WTC11 (cell line): ENCODE data around the gene IDH3B. TPM values are rescaled to one million over a fixed set of nuclear protein-coding genes. Genes with fewer than 3 reads are reported as not detected.
A peak's percentile ranks its signal among the peaks of the same experiment; 100 is the strongest.

Experiments used
- ATAC-seq: fragments of 200-7000 bp; cut with Tn5 transposase; 2 replicates; pipeline ENCODE4 v1.10.0; 2021; ENCODE audit warnings: mild to moderate bottlenecking, moderate library complexity
- CTCF ChIA-PET: fragments of 300-600 bp; sonication (Branson Sonifier 250); formaldehyde crosslinking; loops from one replicate; lab custom pipeline; 2021; ENCODE audit warnings: antibody characterized with exemption; lab: Charles Lee
- POLR2A ChIA-PET: fragments of 350-600 bp; sonication (Branson Sonifier 250); formaldehyde crosslinking; loops from one replicate; lab custom pipeline; 2021; ENCODE audit warnings: antibody characterized with exemption; lab: Charles Lee
- DNase-seq: peaks from one replicate; pipeline ENCODE4 v3.0.0; 2021; ENCODE audit warnings: low spot score
- H3K27ac Mint-ChIP-seq: 2 replicates; pipeline ENCODE4 v1.8.0; 2021; ENCODE audit warnings: mixed read lengths
- H3K27me3 Mint-ChIP-seq: 2 replicates; pipeline ENCODE4 v1.8.0; 2021; ENCODE audit warnings: low read depth, mild to moderate bottlenecking, moderate library complexity, mixed read lengths
- H3K36me3 Mint-ChIP-seq: 2 replicates; pipeline ENCODE4 v1.8.0; 2021; ENCODE audit warnings: mixed read lengths
- H3K4me1 Mint-ChIP-seq: 2 replicates; pipeline ENCODE4 v1.8.0; 2022; ENCODE audit warnings: mixed read lengths
- H3K4me3 Mint-ChIP-seq: 2 replicates; pipeline ENCODE4 v1.8.0; 2021; ENCODE audit warnings: mild to moderate bottlenecking, moderate library complexity, mixed read lengths
- H3K9me3 Mint-ChIP-seq: 2 replicates; pipeline ENCODE4 v1.8.0; 2021; ENCODE audit warnings: mixed read lengths
- CREM ChIP-seq: sonication (generic); formaldehyde crosslinking; IDR thresholded peaks from 2 replicates; pipeline ENCODE4 v1.8.1; 2022; ENCODE audit warnings: mild to moderate bottlenecking, missing genetic modification reagents, moderate library complexity
- ETV6 ChIP-seq: sonication (generic); formaldehyde crosslinking; IDR thresholded peaks from 2 replicates; pipeline ENCODE4 v1.8.1; 2022; ENCODE audit warnings: mild to moderate bottlenecking, missing genetic modification reagents
- FOXJ3 ChIP-seq: sonication (generic); formaldehyde crosslinking; IDR thresholded peaks from 2 replicates; pipeline ENCODE4 v1.9.0; 2021; ENCODE audit warnings: missing genetic modification reagents, mild to moderate bottlenecking, borderline replicate concordance
- GABPB1 ChIP-seq: sonication (generic); formaldehyde crosslinking; IDR thresholded peaks from 2 replicates; pipeline ENCODE4 v1.8.1; 2023; ENCODE audit warnings: mild to moderate bottlenecking, missing genetic modification reagents
- IRF2 ChIP-seq: sonication (generic); formaldehyde crosslinking; IDR thresholded peaks from 2 replicates; pipeline ENCODE4 v1.8.0; 2022; ENCODE audit warnings: low read depth, missing genetic modification reagents, borderline replicate concordance
- MXD4 ChIP-seq: fragments of 250-450 bp; sonication (Bioruptor Pico); IDR thresholded peaks from 2 replicates; pipeline ENCODE4 v1.8.0; 2021; ENCODE audit warnings: mild to moderate bottlenecking, moderate library complexity, borderline replicate concordance
- NFE2L1 ChIP-seq: sonication (generic); formaldehyde crosslinking; IDR thresholded peaks from 2 replicates; pipeline ENCODE4 v1.8.1; 2023; ENCODE audit warnings: missing genetic modification reagents
- NR2C2 ChIP-seq: sonication (generic); formaldehyde crosslinking; IDR thresholded peaks from 2 replicates; pipeline ENCODE4 v1.8.0; 2022; ENCODE audit warnings: mild to moderate bottlenecking, missing genetic modification reagents
- OVOL2 ChIP-seq: fragments of 250-450 bp; sonication (Bioruptor Pico); IDR thresholded peaks from 2 replicates; pipeline ENCODE4 v1.9.0; 2021; ENCODE audit warnings: mild to moderate bottlenecking, borderline replicate concordance
- PRRX2 ChIP-seq: fragments of 250-450 bp; sonication (Bioruptor Pico); IDR thresholded peaks from 2 replicates; pipeline ENCODE4 v1.8.0; 2021; ENCODE audit warnings: mild to moderate bottlenecking
- RELA ChIP-seq: sonication (generic); formaldehyde crosslinking; IDR thresholded peaks from 2 replicates; pipeline ENCODE4 v1.8.1; 2022; ENCODE audit warnings: missing genetic modification reagents, mild to moderate bottlenecking, borderline replicate concordance
- SOX15 ChIP-seq: fragments of 250-450 bp; sonication (Bioruptor Pico); IDR thresholded peaks from 2 replicates; pipeline ENCODE4 v1.9.0; 2021; ENCODE audit warnings: mild to moderate bottlenecking
- ZNF232 ChIP-seq: sonication (generic); formaldehyde crosslinking; IDR thresholded peaks from 2 replicates; pipeline ENCODE4 v1.8.0; 2022; ENCODE audit warnings: mild to moderate bottlenecking, missing genetic modification reagents
- ZNF416 ChIP-seq: fragments of 250-450 bp; sonication (Bioruptor Pico); IDR thresholded peaks from 2 replicates; pipeline ENCODE4 v1.9.0; 2021; ENCODE audit warnings: mild to moderate bottlenecking, inconsistent platforms
- total RNA-seq: library from RNA; stranded (reverse); gene quantifications from 3 replicates; pipeline ENCODE4 v1.2.3, GENCODE V29; 2021
- TF ChIP-seq, protein P1 (sequence below): sonication (generic); formaldehyde crosslinking; IDR thresholded peaks from 2 replicates; pipeline ENCODE4 v1.8.1; 2023; ENCODE audit warnings: mild to moderate bottlenecking, missing genetic modification reagents, borderline replicate concordance
- TF ChIP-seq, protein P2 (sequence below): sonication (generic); formaldehyde crosslinking; IDR thresholded peaks from 2 replicates; pipeline ENCODE4 v1.8.0; 2022; ENCODE audit warnings: mild to moderate bottlenecking, missing genetic modification reagents
- TF ChIP-seq, protein P3 (sequence below): fragments of 250-450 bp; sonication (Bioruptor Pico); conservative IDR thresholded peaks from 2 replicates; pipeline ENCODE4 v1.9.0; 2021; ENCODE audit warnings: mild to moderate bottlenecking
- TF ChIP-seq, protein P4 (sequence below): fragments of 250-450 bp; sonication (Bioruptor Pico); IDR thresholded peaks from 2 replicates; pipeline ENCODE4 v1.9.0; 2021; ENCODE audit warnings: mild to moderate bottlenecking
- TF ChIP-seq, protein P5 (sequence below): sonication (generic); formaldehyde crosslinking; IDR thresholded peaks from 2 replicates; pipeline ENCODE4 v1.8.1; 2023; ENCODE audit warnings: mild to moderate bottlenecking, moderate library complexity, missing genetic modification reagents

The IDH3B gene
- total RNA-seq, 1 experiment from 2014 or later = 136 TPM

DNA sequence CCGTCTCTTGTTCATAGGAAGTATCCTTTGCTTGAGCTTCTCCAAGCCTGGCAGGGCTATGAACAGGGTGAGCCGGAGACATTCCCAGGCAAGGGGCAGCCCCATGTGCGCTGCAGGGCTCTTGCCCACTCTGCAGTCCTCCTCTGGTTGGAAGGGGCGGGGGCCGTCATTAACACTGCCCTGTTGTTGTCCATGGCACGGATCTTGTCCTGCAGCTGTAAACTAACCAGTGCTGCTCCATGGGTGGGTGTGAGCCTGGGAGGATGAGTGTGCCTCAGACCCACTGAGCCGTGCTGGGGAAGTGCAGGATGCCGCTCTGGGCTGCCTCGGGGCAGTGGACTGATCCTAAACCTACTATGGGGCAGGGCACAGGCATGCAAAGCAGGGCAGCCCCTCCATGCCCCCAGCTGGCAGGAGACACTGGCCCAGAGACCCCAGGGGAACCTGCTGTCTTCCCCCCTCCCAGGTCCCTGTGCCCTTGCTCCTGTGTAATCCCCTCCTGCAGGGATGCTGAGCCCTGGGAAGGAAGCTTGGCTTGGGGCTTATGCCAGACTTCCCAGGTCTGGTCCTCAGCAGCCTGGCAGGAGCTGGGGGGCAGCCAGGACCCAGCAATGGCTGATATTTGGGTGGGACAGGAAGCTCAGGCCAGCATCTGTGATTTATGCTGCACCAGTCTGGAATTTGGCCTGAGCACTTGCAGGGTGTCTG, 37.1 kb upstream of the IDH3B start:
- Mint-ChIP-seq H3K27me3 (peaks cover 95% of the 10 kb centered on the region), H3K4me3 (no peak overlapping the region), H3K27ac (no peak overlapping the region), H3K4me1 (peaks cover 29% of the 10 kb centered on the region), H3K36me3 (no peaks in the 10 kb centered on the region), H3K9me3 (no peaks in the 10 kb centered on the region)
- ATAC-seq (no peak), DNase-seq (no peak)
- TF ChIP-seq IRF2 (CRISPR knock-in tag) (no peak), ETV6 (CRISPR knock-in tag) (no peak), GABPB1 (CRISPR knock-in tag) (no peak), OVOL2 (CRISPR knock-in tag) (no peak), MXD4 (CRISPR knock-in tag) (no peak), NR2C2 (no peak), RELA (no peak), SOX15 (CRISPR knock-in tag) (no peak)
- TF ChIP-seq, protein P1, sequence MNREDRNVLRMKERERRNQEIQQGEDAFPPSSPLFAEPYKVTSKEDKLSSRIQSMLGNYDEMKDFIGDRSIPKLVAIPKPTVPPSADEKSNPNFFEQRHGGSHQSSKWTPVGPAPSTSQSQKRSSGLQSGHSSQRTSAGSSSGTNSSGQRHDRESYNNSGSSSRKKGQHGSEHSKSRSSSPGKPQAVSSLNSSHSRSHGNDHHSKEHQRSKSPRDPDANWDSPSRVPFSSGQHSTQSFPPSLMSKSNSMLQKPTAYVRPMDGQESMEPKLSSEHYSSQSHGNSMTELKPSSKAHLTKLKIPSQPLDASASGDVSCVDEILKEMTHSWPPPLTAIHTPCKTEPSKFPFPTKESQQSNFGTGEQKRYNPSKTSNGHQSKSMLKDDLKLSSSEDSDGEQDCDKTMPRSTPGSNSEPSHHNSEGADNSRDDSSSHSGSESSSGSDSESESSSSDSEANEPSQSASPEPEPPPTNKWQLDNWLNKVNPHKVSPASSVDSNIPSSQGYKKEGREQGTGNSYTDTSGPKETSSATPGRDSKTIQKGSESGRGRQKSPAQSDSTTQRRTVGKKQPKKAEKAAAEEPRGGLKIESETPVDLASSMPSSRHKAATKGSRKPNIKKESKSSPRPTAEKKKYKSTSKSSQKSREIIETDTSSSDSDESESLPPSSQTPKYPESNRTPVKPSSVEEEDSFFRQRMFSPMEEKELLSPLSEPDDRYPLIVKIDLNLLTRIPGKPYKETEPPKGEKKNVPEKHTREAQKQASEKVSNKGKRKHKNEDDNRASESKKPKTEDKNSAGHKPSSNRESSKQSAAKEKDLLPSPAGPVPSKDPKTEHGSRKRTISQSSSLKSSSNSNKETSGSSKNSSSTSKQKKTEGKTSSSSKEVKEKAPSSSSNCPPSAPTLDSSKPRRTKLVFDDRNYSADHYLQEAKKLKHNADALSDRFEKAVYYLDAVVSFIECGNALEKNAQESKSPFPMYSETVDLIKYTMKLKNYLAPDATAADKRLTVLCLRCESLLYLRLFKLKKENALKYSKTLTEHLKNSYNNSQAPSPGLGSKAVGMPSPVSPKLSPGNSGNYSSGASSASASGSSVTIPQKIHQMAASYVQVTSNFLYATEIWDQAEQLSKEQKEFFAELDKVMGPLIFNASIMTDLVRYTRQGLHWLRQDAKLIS (CRISPR knock-in tag) = no peak
- TF ChIP-seq, protein P2, sequence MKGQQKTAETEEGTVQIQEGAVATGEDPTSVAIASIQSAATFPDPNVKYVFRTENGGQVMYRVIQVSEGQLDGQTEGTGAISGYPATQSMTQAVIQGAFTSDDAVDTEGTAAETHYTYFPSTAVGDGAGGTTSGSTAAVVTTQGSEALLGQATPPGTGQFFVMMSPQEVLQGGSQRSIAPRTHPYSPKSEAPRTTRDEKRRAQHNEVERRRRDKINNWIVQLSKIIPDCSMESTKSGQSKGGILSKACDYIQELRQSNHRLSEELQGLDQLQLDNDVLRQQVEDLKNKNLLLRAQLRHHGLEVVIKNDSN = no peak
- TF ChIP-seq, protein P3, sequence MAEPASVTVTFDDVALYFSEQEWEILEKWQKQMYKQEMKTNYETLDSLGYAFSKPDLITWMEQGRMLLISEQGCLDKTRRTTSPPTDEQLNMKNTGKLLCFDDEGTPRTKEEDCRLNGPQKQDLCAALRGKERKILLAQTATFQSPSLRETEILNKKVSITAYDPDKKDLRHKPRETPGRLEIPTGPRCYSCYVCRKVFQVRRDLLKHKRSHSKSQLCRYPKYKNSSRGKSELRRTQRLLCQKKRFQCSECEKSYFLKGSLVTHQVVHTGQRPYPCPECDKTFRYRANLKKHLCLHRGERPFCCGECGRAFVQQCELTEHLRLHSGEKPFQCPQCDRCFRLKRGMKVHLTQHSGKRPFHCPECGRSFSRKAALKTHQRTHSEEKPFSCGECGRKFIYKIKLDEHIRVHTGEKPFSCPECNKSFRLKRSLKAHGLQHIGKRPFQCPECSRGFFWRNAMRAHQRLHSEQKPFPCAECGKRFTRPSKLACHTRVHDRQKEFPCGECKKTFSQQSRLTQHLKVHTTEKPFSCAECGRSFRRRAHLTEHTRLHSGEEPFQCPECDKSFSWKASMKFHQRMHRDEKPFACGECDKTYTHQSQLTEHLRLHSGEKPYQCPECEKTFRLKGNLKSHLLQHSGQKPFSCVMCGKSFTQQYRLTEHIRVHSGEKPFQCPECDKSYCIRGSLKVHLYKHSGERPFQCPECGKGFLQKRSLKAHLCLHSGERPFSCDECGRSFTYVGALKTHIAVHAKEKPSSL (CRISPR knock-in tag) = no peak
- POLR2A ChIA-PET = interaction anchor here (0.9 to 1.0 kb wide), 2 partner anchors 38 to 52 kb away, joined by 3 read pairs; no protein-coding TSS in a partner anchor
- CTCF ChIA-PET = interaction anchor here (0.6 to 3.3 kb wide), 17 partner anchors 8 to 179 kb away, joined by 3 to 35 read pairs (median 4); partner anchors contain the start of gene EBF4

DNA sequence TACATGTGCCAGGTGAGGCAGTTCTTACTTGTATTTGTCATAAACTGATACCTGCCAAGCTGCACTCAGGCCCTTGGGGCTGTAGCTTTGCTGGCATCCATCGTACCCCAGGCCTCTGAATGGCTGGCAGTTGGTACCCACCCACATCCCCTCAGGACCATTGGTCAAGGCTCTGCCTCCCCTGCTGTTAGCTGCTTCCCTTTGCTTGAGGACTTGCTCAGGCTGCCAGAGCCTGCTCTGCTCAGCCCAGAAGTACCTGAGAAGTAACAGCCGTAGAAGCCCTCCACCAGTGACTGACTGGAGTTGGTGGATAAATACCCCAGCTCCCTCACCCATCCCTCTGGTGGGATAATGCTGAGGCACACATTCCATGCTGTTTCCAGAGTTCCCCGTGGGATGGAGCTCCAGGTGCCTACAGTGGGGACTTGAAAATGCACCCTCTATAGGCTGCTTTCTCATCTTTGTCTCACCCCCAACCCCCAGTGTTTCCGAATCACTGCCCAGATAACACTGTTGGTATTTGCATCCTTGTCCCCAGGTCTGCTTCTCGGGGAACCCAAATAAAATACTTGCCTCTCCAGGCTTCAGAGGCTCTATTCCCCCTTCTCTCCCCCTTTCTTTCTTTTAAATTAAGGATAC, 35.9 kb upstream of the IDH3B start:
- POLR2A ChIA-PET = interaction anchor here (1.0 kb wide), 1 partner anchor 53 kb away, joined by 3 read pairs; no protein-coding TSS in a partner anchor
- CTCF ChIA-PET = interaction anchor here (0.6 to 3.3 kb wide), 9 partner anchors 11 to 175 kb away, joined by 3 to 35 read pairs (median 4); no protein-coding TSS in a partner anchor
- ATAC-seq (peak; percentile 21), DNase-seq (no peak)
- TF ChIP-seq CREM (CRISPR knock-in tag) = no peak
- Mint-ChIP-seq H3K27me3 (peaks cover 96% of the 10 kb centered on the region), H3K9me3 (no peaks in the 10 kb centered on the region), H3K36me3 (no peaks in the 10 kb centered on the region), H3K27ac (no peak overlapping the region), H3K4me3 (no peak overlapping the region), H3K4me1 (peaks cover 31% of the 10 kb centered on the region)

DNA sequence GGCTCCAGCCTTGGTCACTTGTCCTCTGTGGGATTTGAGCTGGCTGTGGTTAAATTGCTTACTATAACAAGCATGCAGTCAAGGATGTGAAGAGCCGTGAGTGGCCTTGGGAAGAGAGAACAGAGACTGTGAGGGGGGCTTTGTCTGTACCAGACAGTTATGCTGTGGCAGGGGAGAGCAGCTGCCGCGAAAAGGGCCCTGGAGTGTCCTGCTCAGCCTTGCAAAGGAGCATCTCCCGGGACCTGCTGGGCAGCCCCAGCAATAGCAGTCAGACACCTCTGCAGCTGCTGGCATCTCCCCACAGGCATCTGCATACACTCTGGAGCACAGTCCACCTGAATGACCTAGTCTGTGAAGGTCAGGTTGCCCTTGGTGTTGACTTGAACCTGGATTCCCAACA, 34.9 kb upstream of the IDH3B start:
- CTCF ChIA-PET = interaction anchor here (1.2 to 1.5 kb wide), 3 partner anchors 45 to 57 kb away, joined by 3 to 7 read pairs (median 3); no protein-coding TSS in a partner anchor
- no peak for ATAC-seq
- TF ChIP-seq ZNF232 (CRISPR knock-in tag) = no peak
- TF ChIP-seq PRRX2 = no peak
- TF ChIP-seq NFE2L1 = no peak
- TF ChIP-seq, protein P4, sequence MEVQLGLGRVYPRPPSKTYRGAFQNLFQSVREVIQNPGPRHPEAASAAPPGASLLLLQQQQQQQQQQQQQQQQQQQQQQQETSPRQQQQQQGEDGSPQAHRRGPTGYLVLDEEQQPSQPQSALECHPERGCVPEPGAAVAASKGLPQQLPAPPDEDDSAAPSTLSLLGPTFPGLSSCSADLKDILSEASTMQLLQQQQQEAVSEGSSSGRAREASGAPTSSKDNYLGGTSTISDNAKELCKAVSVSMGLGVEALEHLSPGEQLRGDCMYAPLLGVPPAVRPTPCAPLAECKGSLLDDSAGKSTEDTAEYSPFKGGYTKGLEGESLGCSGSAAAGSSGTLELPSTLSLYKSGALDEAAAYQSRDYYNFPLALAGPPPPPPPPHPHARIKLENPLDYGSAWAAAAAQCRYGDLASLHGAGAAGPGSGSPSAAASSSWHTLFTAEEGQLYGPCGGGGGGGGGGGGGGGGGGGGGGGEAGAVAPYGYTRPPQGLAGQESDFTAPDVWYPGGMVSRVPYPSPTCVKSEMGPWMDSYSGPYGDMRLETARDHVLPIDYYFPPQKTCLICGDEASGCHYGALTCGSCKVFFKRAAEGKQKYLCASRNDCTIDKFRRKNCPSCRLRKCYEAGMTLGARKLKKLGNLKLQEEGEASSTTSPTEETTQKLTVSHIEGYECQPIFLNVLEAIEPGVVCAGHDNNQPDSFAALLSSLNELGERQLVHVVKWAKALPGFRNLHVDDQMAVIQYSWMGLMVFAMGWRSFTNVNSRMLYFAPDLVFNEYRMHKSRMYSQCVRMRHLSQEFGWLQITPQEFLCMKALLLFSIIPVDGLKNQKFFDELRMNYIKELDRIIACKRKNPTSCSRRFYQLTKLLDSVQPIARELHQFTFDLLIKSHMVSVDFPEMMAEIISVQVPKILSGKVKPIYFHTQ = no peak
- TF ChIP-seq, protein P5, sequence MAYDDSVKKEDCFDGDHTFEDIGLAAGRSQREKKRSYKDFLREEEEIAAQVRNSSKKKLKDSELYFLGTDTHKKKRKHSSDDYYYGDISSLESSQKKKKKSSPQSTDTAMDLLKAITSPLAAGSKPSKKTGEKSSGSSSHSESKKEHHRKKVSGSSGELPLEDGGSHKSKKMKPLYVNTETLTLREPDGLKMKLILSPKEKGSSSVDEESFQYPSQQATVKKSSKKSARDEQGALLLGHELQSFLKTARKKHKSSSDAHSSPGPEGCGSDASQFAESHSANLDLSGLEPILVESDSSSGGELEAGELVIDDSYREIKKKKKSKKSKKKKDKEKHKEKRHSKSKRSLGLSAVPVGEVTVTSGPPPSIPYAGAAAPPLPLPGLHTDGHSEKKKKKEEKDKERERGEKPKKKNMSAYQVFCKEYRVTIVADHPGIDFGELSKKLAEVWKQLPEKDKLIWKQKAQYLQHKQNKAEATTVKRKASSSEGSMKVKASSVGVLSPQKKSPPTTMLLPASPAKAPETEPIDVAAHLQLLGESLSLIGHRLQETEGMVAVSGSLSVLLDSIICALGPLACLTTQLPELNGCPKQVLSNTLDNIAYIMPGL (CRISPR knock-in tag) = no peak
- TF ChIP-seq ZNF416 (CRISPR knock-in tag) = no peak
- TF ChIP-seq FOXJ3 (CRISPR knock-in tag) = no peak

More for the DNA sequence above, 34.9 kb upstream of the IDH3B start:
- Mint-ChIP-seq H3K27me3 (peaks cover 96% of the 10 kb centered on the region), H3K4me1 (peaks cover 36% of the 10 kb centered on the region), H3K4me3 (no peak overlapping the region), H3K36me3 (no peaks in the 10 kb centered on the region), H3K9me3 (no peaks in the 10 kb centered on the region), H3K27ac (no peak overlapping the region)
- no peak for DNase-seq
- POLR2A ChIA-PET = no interaction called here
